Type B pancreatic cell (in vitro differentiated cells): ENCODE results near the gene DPYSL5. TPM values are rescaled to one million over a fixed set of nuclear protein-coding genes. Genes with fewer than 3 reads are reported as not detected.

Experiments
- DNase-seq: peaks from one replicate; pipeline ENCODE4 v3.0.0; 2021; ENCODE audit warnings: mixed read lengths; ENCODE audit not compliant: unreplicated experiment; ENCODE audit errors: extremely low spot score
- H3K27ac Mint-ChIP-seq: 2 replicates; pipeline ENCODE4 v1.8.0; 2021; ENCODE audit warnings: mild to moderate bottlenecking, mixed read lengths
- H3K27me3 Mint-ChIP-seq: 2 replicates; pipeline ENCODE4 v1.8.0; 2021; ENCODE audit warnings: mixed read lengths
- H3K36me3 Mint-ChIP-seq: 2 replicates; pipeline ENCODE4 v1.8.0; 2021; ENCODE audit warnings: mixed read lengths
- H3K4me1 Mint-ChIP-seq: one replicate; pipeline ENCODE4 v1.8.0; 2021; ENCODE audit warnings: mixed read lengths; ENCODE audit not compliant: unreplicated experiment
- H3K4me3 Mint-ChIP-seq: 2 replicates; pipeline ENCODE4 v1.8.0; 2021; ENCODE audit warnings: mild to moderate bottlenecking, mixed read lengths
- H3K9me3 Mint-ChIP-seq: 2 replicates; pipeline ENCODE4 v1.8.0; 2021; ENCODE audit warnings: mixed read lengths
- total RNA-seq: library from RNA; stranded (reverse); gene quantifications from 2 replicates; pipeline ENCODE4 v1.2.1, GENCODE V29; 2021; ENCODE audit warnings: low replicate concordance
- TF ChIP-seq, protein P1 (sequence below): fragments of 200-600 bp; sonication (generic); conservative IDR thresholded peaks from 2 replicates; pipeline ENCODE4 v1.5.0; 2021; ENCODE audit warnings: antibody characterized with exemption, mild to moderate bottlenecking

The DPYSL5 gene
- total RNA-seq, 1 donor from 2014 or later = 51.1 TPM

GRCh38 chr2:26913999-26914658 is 66.2 kb downstream of the DPYSL5 start:
- no peaks in the 10 kb centered on the region for H3K9me3 Mint-ChIP-seq
- H3K27ac Mint-ChIP-seq = no peak overlapping the region

DNA sequence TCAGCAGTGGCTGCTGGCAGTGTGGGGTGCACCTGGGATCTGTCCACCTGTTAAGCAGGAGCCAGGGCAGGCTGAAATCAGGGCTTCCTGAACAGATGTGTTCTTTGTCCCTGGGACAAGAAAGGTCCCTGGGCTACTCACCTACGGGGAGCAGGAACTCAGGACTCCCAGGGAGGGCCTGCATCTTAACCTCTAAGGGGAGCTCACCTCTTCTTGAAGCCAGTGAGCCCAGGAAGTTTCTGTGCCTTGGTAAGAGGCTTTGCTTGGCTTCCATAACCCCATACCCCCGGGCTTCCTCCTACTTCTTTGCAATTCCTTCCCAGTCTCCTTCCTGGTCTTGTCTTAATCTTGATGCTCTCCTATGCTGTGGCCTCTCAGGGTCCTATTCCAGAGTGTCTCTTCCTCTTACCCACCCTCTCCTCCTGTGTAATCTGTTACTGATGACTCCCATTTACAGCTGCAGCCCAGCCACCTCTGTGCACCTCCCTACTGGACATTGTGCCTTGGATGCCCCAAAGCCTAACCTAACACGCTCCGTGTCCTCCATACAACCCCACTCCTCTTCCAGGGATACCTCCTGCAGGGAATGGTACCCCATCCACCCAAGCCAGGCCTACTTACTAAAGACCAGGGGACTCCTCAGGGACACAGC is 66.9 kb downstream of the DPYSL5 start:
- Mint-ChIP-seq H3K4me3 (no peak overlapping the region), H3K9me3 (no peaks in the 10 kb centered on the region), H3K4me1 (peaks cover 16% of the 10 kb centered on the region), H3K27me3 (peaks cover 8% of the 10 kb centered on the region), H3K27ac (no peak overlapping the region), H3K36me3 (peaks cover 3% of the 10 kb centered on the region)
- TF ChIP-seq, protein P1, sequence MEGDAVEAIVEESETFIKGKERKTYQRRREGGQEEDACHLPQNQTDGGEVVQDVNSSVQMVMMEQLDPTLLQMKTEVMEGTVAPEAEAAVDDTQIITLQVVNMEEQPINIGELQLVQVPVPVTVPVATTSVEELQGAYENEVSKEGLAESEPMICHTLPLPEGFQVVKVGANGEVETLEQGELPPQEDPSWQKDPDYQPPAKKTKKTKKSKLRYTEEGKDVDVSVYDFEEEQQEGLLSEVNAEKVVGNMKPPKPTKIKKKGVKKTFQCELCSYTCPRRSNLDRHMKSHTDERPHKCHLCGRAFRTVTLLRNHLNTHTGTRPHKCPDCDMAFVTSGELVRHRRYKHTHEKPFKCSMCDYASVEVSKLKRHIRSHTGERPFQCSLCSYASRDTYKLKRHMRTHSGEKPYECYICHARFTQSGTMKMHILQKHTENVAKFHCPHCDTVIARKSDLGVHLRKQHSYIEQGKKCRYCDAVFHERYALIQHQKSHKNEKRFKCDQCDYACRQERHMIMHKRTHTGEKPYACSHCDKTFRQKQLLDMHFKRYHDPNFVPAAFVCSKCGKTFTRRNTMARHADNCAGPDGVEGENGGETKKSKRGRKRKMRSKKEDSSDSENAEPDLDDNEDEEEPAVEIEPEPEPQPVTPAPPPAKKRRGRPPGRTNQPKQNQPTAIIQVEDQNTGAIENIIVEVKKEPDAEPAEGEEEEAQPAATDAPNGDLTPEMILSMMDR = no peak
- peak; percentile 45 for DNase-seq

More at GRCh38 chr2:26913999-26914658, 66.2 kb downstream of the DPYSL5 start:
- TF ChIP-seq, protein P1 = no peak
- peak; percentile 57 for DNase-seq
- peaks cover 6% of the 10 kb centered on the region for H3K36me3 Mint-ChIP-seq
- H3K27me3 Mint-ChIP-seq = peaks cover 8% of the 10 kb centered on the region
- H3K4me3 Mint-ChIP-seq = no peak overlapping the region
- peaks cover 16% of the 10 kb centered on the region for H3K4me1 Mint-ChIP-seq

GRCh38 chr2:26915316-26915715 is 67.4 kb downstream of the DPYSL5 start:
- no peak overlapping the region for H3K27ac Mint-ChIP-seq
- no peak overlapping the region for H3K4me3 Mint-ChIP-seq
- peaks cover 8% of the 10 kb centered on the region for H3K27me3 Mint-ChIP-seq
- H3K9me3 Mint-ChIP-seq = no peaks in the 10 kb centered on the region
- H3K4me1 Mint-ChIP-seq = peaks cover 16% of the 10 kb centered on the region
- TF ChIP-seq, protein P1 = no peak
- no peaks in the 10 kb centered on the region for H3K36me3 Mint-ChIP-seq
- peak; percentile 32 for DNase-seq

- H3K4me1 Mint-ChIP-seq = peaks cover 16% of the 10 kb centered on the region
- peak; percentile 51 for DNase-seq
- TF ChIP-seq, protein P1 = no peak
- H3K36me3 Mint-ChIP-seq = no peaks in the 10 kb centered on the region
- H3K27ac Mint-ChIP-seq = no peak overlapping the region
- no peak overlapping the region for H3K4me3 Mint-ChIP-seq
- H3K27me3 Mint-ChIP-seq = peaks cover 8% of the 10 kb centered on the region
- H3K9me3 Mint-ChIP-seq = no peaks in the 10 kb centered on the region
These were observed 68.3 kb downstream of the DPYSL5 start for GRCh38 chr2:26916128-26916692.

DNA sequence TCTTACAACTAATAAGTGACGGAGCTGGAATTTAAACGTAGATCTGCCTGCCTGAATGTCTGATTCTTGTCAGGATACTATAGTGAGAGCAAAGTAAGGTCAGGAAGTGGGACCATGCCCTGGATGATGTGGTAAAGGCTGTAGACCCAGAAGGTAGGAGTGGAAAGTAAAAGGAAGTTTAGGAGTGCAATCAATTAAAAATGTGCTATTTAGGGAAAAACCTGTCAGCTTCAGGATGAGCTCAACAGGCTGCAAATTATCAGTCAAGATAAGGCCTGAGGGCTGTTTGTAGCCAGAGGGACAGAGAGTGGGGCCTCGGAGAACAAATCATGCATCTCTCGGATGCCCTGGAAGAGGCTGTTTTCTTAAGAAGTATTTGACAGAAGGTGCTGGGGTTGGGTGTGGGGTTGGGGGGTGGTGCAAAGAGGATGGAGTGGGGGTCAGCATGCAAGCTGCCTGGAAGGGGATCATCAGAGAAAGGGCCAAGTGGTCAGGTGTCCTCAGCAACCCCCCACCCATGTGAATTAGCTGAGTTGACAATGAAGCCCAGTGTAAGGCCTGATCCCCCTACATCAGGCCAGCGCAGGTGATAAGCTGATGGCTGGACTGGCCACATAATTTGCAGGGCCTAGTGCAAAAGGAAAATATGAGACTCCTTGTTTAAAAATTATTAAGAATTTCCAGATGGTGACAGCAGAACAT is 69.4 kb downstream of the DPYSL5 start:
- H3K9me3 Mint-ChIP-seq = no peaks in the 10 kb centered on the region
- peaks cover 8% of the 10 kb centered on the region for H3K27me3 Mint-ChIP-seq
- no peaks in the 10 kb centered on the region for H3K36me3 Mint-ChIP-seq
- H3K27ac Mint-ChIP-seq = no peak overlapping the region
- H3K4me1 Mint-ChIP-seq = peaks cover 11% of the 10 kb centered on the region
- H3K4me3 Mint-ChIP-seq = no peak overlapping the region
- TF ChIP-seq, protein P1 = no peak
- peak; percentile 15 for DNase-seq
